GM18519 (cell line): ENCODE results near the gene ITPR1.

ENCODE experiments used
- ATAC-seq: cut with Tn5 transposase; IDR thresholded peaks from one replicate; pipeline ENCODE4 v1.9.1; 2021; ENCODE audit warnings: mild to moderate bottlenecking, moderate library complexity; ENCODE audit not compliant: unreplicated experiment, low FRiP score

Gene ITPR1

DNA sequence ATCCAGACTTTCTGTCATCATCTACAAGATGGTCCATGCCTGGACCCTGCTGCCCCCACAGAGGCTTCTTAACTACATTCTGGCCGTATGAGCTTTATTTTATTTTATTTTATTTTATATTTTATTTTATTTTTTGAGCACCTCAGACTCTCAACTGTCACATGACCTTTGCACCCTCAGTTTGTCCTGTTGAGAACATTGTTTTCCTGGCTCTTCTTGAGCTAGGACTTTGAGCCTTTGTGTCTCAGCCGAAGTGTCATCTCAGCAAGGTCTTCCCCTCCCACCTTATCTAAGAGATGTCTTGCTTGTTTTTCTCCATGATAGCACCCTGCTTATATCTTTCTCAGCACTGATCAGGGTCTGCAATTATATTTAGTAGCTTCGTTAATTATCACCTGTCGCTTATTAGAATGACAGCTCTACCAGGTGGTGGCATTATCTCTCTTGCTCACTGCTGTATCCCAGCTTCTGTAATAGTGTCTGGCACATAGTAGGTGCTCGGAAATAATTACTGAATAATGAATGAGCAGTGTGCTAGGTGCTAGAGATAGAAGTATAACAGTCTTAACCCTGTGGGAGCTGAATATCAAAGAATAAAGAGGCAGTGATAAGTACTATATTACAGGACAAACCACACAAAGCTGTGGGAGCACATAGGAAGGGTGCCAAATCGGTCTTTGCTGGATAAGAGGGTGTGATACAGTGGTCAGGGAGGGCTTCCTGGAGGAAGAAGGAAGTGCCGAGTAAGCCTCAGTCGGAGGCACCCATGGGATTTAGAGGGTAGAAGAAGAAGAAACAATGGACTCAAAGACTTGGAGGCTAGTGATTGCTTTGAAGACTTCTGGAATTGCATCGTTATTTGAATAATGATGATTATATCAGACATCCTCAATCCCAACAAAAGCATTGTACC is 136.2 kb downstream of the ITPR1 start:
- ATAC-seq, result no peak

- ATAC-seq, result peak; percentile 69
Observed at GRCh38 chr3:4633078-4634004, 140.2 kb downstream of the ITPR1 start.

DNA sequence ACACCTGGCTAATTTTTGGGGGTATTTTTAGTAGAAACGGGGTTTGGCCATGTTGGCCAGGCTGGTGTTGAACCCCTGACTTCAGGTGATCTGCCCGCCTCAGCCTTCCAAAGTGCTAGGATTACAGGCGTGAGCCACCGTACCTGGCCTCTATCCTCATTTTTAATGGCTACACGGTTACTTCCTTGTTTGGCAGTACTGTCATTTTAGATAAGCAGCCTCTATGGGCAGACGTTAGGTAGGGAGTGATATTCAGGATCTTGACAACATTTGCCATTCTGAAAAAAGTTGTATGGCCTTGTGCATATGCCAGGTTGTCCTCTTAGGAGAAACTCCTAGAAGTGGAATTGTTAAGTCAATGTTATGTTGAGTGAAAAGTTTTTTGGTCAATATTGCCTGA is 141.7 kb downstream of the ITPR1 start:
- no peak for ATAC-seq

DNA sequence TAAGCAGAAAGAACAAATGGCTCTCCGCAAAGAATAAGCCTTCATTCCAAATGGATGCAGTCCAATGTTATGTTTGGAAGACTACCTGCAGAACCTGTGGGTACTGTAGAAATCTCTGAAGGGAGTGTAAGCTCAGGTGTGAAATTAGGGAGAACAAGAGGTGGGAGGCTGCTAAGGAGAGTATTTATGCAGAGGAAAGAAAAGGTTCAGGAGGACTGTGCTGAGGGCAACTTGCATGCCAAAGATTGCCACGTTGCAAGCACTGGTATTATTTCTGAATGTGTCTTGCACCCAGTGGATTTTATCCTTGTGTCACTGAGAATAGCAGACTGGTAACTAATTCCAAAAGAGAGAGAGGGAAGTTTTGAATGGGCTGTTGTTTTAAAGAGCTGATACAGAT is 144.1 kb downstream of the ITPR1 start:
- no peak for ATAC-seq

DNA sequence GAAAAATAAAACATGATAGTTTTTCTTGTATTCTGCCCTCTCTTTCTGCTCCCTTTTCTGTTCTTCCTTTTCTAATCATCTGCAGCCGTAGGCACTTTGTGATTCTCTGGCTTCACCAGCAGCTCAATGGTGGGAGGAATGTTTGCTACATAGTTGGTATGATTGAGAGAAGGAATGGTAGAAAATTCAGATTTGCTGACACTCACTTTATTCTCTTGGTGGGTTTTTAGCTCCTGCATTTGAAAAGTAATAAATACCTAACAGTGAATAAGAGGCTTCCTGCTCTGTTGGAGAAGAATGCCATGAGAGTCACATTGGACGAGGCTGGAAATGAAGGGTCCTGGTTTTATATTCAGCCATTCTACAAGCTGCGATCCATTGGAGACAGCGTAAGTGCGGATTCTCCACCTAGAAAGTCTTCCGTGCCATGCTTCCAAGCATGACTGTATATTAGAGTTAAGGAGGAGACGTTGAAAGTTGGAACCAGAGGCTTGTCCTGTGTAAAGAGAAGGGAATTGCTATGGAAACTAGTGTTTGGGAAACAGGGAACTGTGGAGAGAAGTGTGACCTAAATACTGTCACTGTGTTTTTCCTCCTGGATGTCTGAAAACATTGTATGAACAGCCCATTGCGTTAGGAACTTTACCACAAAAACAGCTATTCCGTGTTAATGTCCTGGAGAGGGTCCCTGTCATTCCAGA is 148.9 kb downstream of the ITPR1 start:
- ATAC-seq, result no peak

DNA sequence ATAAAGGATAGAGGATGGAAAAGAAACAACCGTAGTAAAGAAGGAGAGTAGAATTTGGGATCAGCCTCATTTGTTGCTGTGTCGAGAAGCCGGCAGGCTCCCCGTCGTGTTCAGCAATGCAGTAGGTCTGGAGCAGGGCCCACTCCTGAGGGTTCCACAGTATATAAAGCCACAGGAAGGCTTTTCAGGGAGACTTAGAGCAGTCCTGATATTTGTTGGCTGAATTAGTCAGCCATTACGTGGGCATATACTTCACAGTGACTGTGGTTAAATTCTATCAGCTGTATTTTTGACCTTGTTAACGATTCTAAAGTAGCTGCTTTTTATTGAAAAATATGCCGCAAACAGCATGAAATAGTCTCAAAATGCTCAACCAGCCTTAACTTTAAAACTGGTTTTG is 149.5 kb downstream of the ITPR1 start:
- ATAC-seq, result no peak

DNA sequence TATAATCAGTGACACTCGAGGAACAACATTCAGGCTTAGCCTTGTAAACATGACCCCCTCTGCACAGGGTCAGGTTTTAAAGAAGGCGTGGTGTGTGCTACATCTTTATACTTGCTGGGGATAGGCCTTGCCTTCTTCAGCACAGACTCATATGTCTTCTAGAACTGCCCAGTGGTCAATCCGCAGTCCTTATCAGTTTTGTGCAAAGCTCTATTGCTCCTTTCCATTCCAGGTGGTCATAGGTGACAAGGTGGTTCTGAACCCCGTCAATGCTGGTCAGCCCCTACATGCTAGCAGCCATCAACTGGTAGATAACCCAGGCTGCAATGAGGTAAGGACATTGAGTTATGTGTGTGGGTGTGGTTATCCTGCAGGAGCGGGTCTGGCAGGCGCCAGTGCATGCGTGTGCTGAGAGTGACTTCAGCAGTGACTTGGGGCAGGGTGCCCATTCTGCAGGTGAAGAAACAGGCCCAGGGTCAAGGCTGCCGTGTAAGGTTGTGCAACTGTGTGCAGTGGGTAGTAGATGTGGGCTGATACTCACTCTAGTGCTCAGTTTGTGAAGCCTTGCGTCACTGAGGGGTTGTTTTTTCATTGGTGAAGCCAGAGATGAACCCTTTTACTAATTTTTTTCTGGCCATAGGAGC is 150.9 kb downstream of the ITPR1 start:
- no peak for ATAC-seq

DNA sequence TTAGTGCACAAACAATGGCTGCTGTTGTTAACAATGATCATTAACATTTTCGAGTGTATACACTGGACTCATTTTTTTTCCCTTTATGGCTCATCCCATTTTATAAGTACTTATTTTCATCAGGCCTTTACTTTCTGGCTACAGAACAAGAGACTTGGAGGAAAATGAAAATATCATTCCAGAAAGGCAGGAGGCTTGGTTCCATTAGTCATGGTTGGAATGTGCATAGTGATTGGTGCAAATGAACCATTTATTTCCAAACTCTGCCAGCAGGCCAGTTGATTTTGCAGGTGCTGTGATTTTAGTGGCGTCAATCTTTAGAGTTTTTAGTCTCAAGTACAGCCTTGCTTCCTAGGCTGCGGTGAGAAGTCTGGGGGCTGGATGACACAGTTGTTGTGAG is 151.8 kb downstream of the ITPR1 start:
- no peak for ATAC-seq

DNA sequence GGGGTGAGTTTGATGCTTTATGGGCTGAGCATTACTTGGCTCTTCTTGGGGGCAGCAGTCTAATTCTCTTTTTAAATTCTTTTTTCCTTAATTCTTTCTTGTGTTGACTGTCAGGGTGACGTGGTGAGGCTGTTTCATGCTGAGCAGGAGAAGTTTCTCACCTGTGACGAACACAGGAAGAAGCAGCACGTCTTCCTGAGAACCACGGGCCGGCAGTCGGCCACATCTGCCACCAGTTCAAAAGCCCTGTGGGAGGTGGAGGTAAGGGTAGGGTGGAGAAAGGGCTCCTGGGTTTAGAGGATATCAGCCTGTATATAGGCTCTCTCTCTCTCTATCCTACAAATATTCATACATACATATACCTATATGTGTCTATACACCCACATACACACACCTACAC is 152.3 kb downstream of the ITPR1 start:
- no peak for ATAC-seq

DNA sequence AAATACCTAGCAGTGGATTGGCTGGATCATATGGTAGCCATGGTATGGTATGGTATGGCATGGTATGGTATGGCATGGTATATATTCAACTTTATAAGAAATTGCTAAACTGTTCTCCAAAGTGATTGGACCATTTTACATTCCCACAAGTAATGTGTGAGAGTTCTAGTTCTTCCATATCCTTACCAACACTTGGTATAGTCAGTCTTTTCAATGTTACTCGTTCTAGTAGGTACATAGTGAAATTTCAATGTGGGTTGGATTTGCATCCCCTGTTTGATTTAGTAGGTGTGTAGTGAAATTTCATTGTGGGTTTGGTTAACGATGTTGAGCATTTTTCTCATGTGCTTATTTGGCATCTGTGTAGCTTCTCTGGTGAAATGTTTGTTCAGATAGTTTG is 154.3 kb downstream of the ITPR1 start:
- ATAC-seq, result no peak

GRCh38 chr3:4655145-4656045 is 162.2 kb downstream of the ITPR1 start:
- no peak for ATAC-seq

DNA sequence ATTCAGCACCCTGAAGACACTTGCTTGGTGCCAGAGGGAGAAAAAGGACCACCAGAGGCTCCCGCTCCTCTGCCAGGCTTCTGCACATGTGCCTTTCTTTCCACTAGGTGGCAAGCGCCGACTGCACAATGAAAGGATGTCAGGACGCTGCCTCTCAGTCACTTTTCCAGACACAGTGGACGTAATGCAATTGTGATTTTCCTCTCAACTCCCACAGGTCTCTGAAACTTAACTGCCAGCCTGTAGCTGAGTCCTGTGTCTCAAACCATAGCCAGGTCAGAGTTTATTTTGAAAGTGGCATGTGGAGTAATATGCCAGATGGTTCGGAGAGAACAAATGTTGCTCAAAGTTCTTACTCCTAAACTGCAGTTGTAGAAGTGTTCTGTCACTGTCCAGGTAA is 162.9 kb downstream of the ITPR1 start:
- ATAC-seq, result no peak

DNA sequence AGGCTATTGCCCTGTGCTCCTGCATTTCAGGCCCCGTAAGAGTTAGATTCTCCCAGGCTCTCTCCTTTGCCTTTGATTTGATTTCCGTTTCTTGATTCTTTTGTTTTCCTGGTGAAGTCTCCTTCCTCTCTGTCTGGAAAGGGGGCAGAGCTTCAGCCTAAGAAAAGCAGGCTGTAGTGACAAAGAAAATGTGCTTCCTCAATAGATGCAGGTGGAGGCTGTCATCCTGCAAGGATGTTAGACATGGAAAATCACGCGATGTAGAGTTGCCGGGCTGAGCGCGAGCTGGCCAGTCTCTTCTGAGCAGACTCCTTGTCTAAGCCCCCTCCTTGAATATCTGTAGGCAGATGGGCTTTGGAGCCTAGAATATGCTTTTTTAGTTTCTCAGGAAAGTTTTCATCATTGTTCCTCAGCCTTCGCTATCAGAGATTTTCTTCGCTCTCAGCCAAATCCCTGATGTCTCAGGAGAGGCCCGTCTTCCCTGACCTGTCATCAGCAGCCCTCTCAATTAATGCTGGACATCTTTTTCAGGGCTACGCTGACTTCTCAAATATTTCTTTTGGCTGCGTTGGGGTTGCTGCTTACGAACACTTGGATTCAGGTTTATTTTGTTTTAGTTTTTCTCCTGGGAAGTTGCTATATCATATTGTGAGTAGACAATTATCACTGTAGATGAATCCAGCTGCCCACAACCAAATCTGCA is 163.6 kb downstream of the ITPR1 start:
- no peak for ATAC-seq

GRCh38 chr3:4660936-4661335 is 167.8 kb downstream of the ITPR1 start:
- ATAC-seq, result no peak

GRCh38 chr3:4664412-4664811 is 171.3 kb downstream of the ITPR1 start:
- no peak for ATAC-seq

DNA sequence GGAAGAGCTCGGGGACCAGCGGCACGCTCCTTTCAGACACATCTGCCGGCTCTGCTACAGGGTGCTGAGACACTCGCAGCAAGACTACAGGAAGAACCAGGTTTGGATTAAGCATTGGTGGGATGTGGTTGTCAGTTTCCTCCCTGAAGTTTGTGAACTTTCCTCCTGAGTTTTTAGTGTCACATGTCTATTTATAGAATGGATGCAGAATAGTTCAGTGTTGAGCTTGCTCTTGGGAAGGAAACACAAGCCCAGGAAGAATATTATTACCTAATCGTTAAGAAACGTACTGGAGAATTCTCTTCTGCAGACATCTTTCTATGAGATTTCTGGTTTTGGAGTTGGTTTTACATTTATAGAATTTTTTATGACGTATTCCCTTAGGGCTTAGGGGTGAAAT is 172.0 kb downstream of the ITPR1 start:
- ATAC-seq, result no peak

DNA sequence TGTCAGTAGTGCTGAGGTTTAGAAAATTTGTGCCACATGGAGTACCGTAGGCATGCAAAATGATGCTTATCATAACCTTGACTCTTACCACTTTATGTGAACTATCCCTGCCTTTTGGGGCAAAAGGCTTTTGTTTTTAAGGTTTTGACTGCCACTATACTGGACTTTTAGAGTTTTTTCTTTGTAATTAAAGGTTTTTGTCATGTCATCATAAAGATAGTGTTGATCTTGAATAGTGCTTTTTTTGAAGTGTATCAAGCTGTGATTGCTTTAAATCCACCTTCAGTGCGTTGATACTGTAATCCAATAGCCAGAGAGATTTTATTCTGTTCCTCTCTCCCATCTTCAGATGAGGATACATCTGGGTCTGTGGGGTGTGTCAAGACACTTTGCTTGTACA is 172.9 kb downstream of the ITPR1 start:
- no peak for ATAC-seq

- no peak for ATAC-seq
Observed at GRCh38 chr3:4670352-4670751, 177.2 kb downstream of the ITPR1 start.
